Nephron progenitor cell (in vitro differentiated cells): ENCODE measurements around the gene GPR61.

Experiments used
- DNase-seq: peaks from one replicate; pipeline ENCODE4 v3.0.0; 2021
- H3K27ac Mint-ChIP-seq: 2 replicates; pipeline ENCODE4 v1.8.0; 2021; ENCODE audit warnings: mild to moderate bottlenecking, moderate library complexity, mixed read lengths
- H3K27me3 Mint-ChIP-seq: 2 replicates; pipeline ENCODE4 v1.8.0; 2021; ENCODE audit warnings: mild to moderate bottlenecking, low read depth, mixed read lengths; ENCODE audit not compliant: poor library complexity
- H3K36me3 Mint-ChIP-seq: 2 replicates; pipeline ENCODE4 v1.8.0; 2021; ENCODE audit warnings: low read depth, mixed read lengths
- H3K4me1 Mint-ChIP-seq: 2 replicates; pipeline ENCODE4 v1.8.0; 2021; ENCODE audit warnings: mixed read lengths
- H3K4me3 Mint-ChIP-seq: 2 replicates; pipeline ENCODE4 v1.8.0; 2021; ENCODE audit warnings: mild to moderate bottlenecking, moderate library complexity, mixed read lengths
- H3K9me3 Mint-ChIP-seq: 2 replicates; pipeline ENCODE4 v1.8.0; 2021; ENCODE audit warnings: mild to moderate bottlenecking, moderate library complexity, mixed read lengths
- CTCF ChIP-seq: fragments of 200-600 bp; sonication (generic); IDR thresholded peaks from 2 replicates; pipeline ENCODE4 v1.5.0; 2021; ENCODE audit warnings: antibody characterized with exemption

GPR61 gene

GRCh38 chr1:109513110-109513710 is 26.5 kb upstream of the GPR61 start:
- Mint-ChIP-seq H3K36me3 (peaks cover 1% of the 10 kb centered on the region), H3K27me3 (peaks cover 59% of the 10 kb centered on the region), H3K4me1 (peaks cover 28% of the 10 kb centered on the region), H3K27ac (no peak overlapping the region), H3K4me3 (no peak overlapping the region), H3K9me3 (no peaks in the 10 kb centered on the region)
- no peak for TF ChIP-seq CTCF
- no peak for DNase-seq

GRCh38 chr1:109514846-109515245 is 24.8 kb upstream of the GPR61 start:
- no peak for DNase-seq
- no peak overlapping the region for H3K4me3 Mint-ChIP-seq
- H3K9me3 Mint-ChIP-seq: no peaks in the 10 kb centered on the region
- TF ChIP-seq CTCF: no peak
- no peaks in the 10 kb centered on the region for H3K36me3 Mint-ChIP-seq
- H3K27ac Mint-ChIP-seq: no peak overlapping the region
- H3K27me3 Mint-ChIP-seq: peaks cover 46% of the 10 kb centered on the region
- H3K4me1 Mint-ChIP-seq: peaks cover 16% of the 10 kb centered on the region

- H3K4me3 Mint-ChIP-seq: no peak overlapping the region
- H3K27ac Mint-ChIP-seq: no peak overlapping the region
- no peak for TF ChIP-seq CTCF
- peaks cover 26% of the 10 kb centered on the region for H3K27me3 Mint-ChIP-seq
- no peak for DNase-seq
- no peaks in the 10 kb centered on the region for H3K9me3 Mint-ChIP-seq
- H3K36me3 Mint-ChIP-seq: no peaks in the 10 kb centered on the region
- peaks cover 23% of the 10 kb centered on the region for H3K4me1 Mint-ChIP-seq
Observed at GRCh38 chr1:109516872-109517271, 22.8 kb upstream of the GPR61 start.

- DNase-seq: no peak
- TF ChIP-seq CTCF: no peak
- Mint-ChIP-seq H3K9me3 (no peaks in the 10 kb centered on the region), H3K27me3 (peaks cover 25% of the 10 kb centered on the region), H3K27ac (no peak overlapping the region), H3K4me1 (peaks cover 28% of the 10 kb centered on the region), H3K36me3 (no peaks in the 10 kb centered on the region), H3K4me3 (no peak overlapping the region)
Observed at GRCh38 chr1:109517337-109517736, 22.3 kb upstream of the GPR61 start.

- Mint-ChIP-seq H3K27ac (peak overlapping the region; percentile 44), H3K4me3 (peak overlapping the region; percentile 9), H3K9me3 (peaks cover 10% of the 10 kb centered on the region), H3K27me3 (peaks cover 25% of the 10 kb centered on the region), H3K4me1 (peaks cover 33% of the 10 kb centered on the region), H3K36me3 (no peaks in the 10 kb centered on the region)
- no peak for DNase-seq
- no peak for TF ChIP-seq CTCF
Observed at GRCh38 chr1:109521002-109521951, 18.4 kb upstream of the GPR61 start.
